CD4-positive, alpha-beta T cell (primary cell): ENCODE data around the gene SEC23IP. TPM values are rescaled to one million over a fixed set of nuclear protein-coding genes. Genes with fewer than 3 reads are reported as not detected.

Experiments used
- ATAC-seq: fragments of 200-7000 bp; cut with Tn5 transposase; one replicate; pipeline ENCODE4 v1.10.0; 2022; ENCODE audit warnings: mild to moderate bottlenecking; ENCODE audit not compliant: poor library complexity
- CTCF ChIA-PET: fragments of 350-600 bp; sonication (Branson Sonifier 250); formaldehyde crosslinking; loops from one replicate; lab custom pipeline; 2021; ENCODE audit warnings: antibody characterized with exemption, inconsistent platforms; lab: Charles Lee
- POLR2A ChIA-PET: fragments of 350-600 bp; sonication (Branson Sonifier 250); formaldehyde crosslinking; loops from one replicate; lab custom pipeline; 2021; ENCODE audit warnings: antibody characterized with exemption, inconsistent platforms; lab: Charles Lee
- DNase-seq, 14 experiments: peaks; one replicate each; pipeline ENCODE4 v3.0.0-alpha.2; 2013 to 2020; ENCODE audit warnings: mixed read lengths in 2 of 14
- H3K27ac ChIP-seq, 2 donors: one replicate each; pipeline versions ENCODE4 v1.5.1 to v1.7.0; 2013; ENCODE audit warnings: low read length in 2 of 2, low read depth in 1 of 2, mild to moderate bottlenecking in 1 of 2
- H3K27me3 ChIP-seq, 2 experiments: 1 replicate in 1 of 2; 2 replicates in 1 of 2; pipeline versions ENCODE4 v1.6.1 to v1.7.0; 2013; ENCODE audit warnings: low read length in 2 of 2, control low read depth in 1 of 2, mild to moderate bottlenecking in 1 of 2, moderate library complexity in 1 of 2; ENCODE audit not compliant: insufficient read depth in 2 of 2, control insufficient read depth in 1 of 2
- H3K36me3 ChIP-seq: one replicate; pipeline ENCODE4 v1.6.1; 2013; ENCODE audit warnings: low read length, control low read depth; ENCODE audit not compliant: insufficient read depth
- H3K4me1 ChIP-seq: one replicate; pipeline ENCODE4 v1.6.1; 2013; ENCODE audit warnings: low read length, control low read depth; ENCODE audit not compliant: insufficient read depth
- H3K4me3 ChIP-seq: one replicate; pipeline ENCODE4 v1.5.1; 2013; ENCODE audit warnings: mild to moderate bottlenecking, low read length, moderate library complexity
- H3K9me3 ChIP-seq, 2 experiments: 1 replicate in 1 of 2; 2 replicates in 1 of 2; pipeline versions ENCODE4 v1.6.1 to v1.7.0; 2013; ENCODE audit warnings: low read length in 2 of 2, mild to moderate bottlenecking in 2 of 2, control low read depth in 1 of 2, moderate library complexity in 1 of 2; ENCODE audit not compliant: control insufficient read depth in 1 of 2, insufficient read depth in 1 of 2
- H3K27ac Mint-ChIP-seq: one replicate; pipeline ENCODE4 v1.8.0; 2020; ENCODE audit warnings: mixed read lengths
- H3K27me3 Mint-ChIP-seq: one replicate; pipeline ENCODE4 v1.8.0; 2021; ENCODE audit warnings: mixed read lengths
- H3K36me3 Mint-ChIP-seq: one replicate; pipeline ENCODE4 v1.8.0; 2021; ENCODE audit warnings: low read depth, mixed read lengths
- H3K4me1 Mint-ChIP-seq: one replicate; pipeline ENCODE4 v1.8.0; 2021; ENCODE audit warnings: low read depth, mixed read lengths
- H3K4me3 Mint-ChIP-seq: one replicate; pipeline ENCODE4 v1.8.0; 2020; ENCODE audit warnings: mild to moderate bottlenecking, mixed read lengths
- H3K9me3 Mint-ChIP-seq: one replicate; pipeline ENCODE4 v1.8.0; 2020; ENCODE audit warnings: mixed read lengths
- intact Hi-C, 2 experiments: fragments of 100-400 bp; cut with DNase I in 1 of 2; cut with micrococcal nuclease in 1 of 2; formaldehyde crosslinking; loops; one replicate each; pipeline versions ENCODE4 v1.15.1 to v1.9.0; 2023 to 2025; cut with DNase I, micrococcal nuclease
- total RNA-seq, 174 experiments: library from RNA in 2 of 174; stranded (reverse) in 2 of 174; gene quantifications; one replicate each; pipeline ENCODE4 v1.2.3 and lab custom pipeline; 2021 to 2026
- TF ChIP-seq, protein P1 (sequence below): fragments of 200-600 bp; IDR thresholded peaks from one replicate; pipeline ENCODE4 v1.8.0; 2022; ENCODE audit warnings: antibody characterized with exemption, mild to moderate bottlenecking

Gene SEC23IP
- total RNA-seq, 2 experiments from 2014 or later: 18.1 to 21.1 TPM

DNA sequence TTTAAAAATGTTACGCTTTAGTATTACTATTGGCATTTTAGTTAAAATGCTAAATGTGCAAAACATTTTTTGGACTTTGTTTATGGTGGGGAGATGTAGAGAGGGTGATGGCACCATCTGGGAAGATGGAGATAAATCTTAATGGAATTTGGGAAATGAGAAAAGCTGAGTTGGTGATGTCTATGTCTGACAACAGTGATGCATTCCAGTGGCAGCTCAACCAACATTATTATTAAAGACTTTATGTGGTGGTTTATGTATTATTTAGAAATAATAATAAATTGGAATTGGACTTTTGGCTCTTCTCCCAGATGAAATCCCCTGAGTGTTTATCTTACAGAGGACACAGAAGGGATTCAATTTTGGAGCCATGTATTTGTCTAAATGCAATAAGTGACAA, 77.6 kb downstream of the SEC23IP start:
- intact Hi-C loops: no loop called here
- ATAC-seq (no peak), DNase-seq (no peak)
- Mint-ChIP-seq H3K27ac (no peak overlapping the region), H3K27me3 (peaks cover 30% of the 10 kb centered on the region), H3K4me1 (no peaks in the 10 kb centered on the region), H3K9me3 (peaks cover 12% of the 10 kb centered on the region), H3K36me3 (no peaks in the 10 kb centered on the region), H3K4me3 (no peak overlapping the region)
- TF ChIP-seq, protein P1, sequence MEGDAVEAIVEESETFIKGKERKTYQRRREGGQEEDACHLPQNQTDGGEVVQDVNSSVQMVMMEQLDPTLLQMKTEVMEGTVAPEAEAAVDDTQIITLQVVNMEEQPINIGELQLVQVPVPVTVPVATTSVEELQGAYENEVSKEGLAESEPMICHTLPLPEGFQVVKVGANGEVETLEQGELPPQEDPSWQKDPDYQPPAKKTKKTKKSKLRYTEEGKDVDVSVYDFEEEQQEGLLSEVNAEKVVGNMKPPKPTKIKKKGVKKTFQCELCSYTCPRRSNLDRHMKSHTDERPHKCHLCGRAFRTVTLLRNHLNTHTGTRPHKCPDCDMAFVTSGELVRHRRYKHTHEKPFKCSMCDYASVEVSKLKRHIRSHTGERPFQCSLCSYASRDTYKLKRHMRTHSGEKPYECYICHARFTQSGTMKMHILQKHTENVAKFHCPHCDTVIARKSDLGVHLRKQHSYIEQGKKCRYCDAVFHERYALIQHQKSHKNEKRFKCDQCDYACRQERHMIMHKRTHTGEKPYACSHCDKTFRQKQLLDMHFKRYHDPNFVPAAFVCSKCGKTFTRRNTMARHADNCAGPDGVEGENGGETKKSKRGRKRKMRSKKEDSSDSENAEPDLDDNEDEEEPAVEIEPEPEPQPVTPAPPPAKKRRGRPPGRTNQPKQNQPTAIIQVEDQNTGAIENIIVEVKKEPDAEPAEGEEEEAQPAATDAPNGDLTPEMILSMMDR: no peak
- Histone ChIP-seq H3K4me1 (no peaks in the 10 kb centered on the region), H3K27ac (no peak overlapping the region), H3K27me3 (peaks cover 5 to 7% of the 10 kb centered on the region in 2 experiments), H3K36me3 (no peaks in the 10 kb centered on the region), H3K9me3 (peaks cover 0 to 3% of the 10 kb centered on the region in 2 experiments), H3K4me3 (no peak overlapping the region)
- CTCF ChIA-PET: no interaction called here
- POLR2A ChIA-PET: no interaction called here

DNA sequence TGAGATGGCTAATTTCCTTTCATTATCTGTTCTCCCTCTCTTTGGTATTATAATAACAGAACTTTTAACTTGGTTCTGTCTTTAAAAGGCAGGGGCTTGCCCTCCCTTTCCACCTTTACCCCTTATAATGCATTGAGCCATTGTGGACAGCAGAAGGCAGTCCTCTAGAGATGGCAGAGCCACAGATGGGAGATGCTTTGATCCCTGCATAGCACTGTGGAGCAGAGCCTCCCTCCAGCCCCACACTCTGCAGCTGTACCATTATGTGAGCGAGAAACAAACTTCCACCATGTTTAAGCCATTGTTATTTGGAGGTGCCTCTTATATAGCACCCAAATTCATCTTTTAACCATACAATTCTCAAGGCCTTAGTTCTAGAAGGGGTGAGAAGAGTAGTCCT, 78.4 kb downstream of the SEC23IP start:
- H3K36me3 ChIP-seq: no peaks in the 10 kb centered on the region
- Mint-ChIP-seq H3K4me1 (no peaks in the 10 kb centered on the region), H3K9me3 (peaks cover 12% of the 10 kb centered on the region), H3K36me3 (no peaks in the 10 kb centered on the region), H3K4me3 (no peak overlapping the region), H3K27ac (no peak overlapping the region), H3K27me3 (peaks cover 35% of the 10 kb centered on the region)
- intact Hi-C loops: no loop called here
- no peak for ATAC-seq
- H3K9me3 ChIP-seq: peaks cover 0 to 3% of the 10 kb centered on the region in 2 experiments
- no peak overlapping the region for H3K27ac ChIP-seq
- DNase-seq: no peak
- no peaks in the 10 kb centered on the region for H3K4me1 ChIP-seq
- H3K4me3 ChIP-seq: no peak overlapping the region
- CTCF ChIA-PET: no interaction called here
- POLR2A ChIA-PET: no interaction called here
- peaks cover 5 to 7% of the 10 kb centered on the region in 2 experiments for H3K27me3 ChIP-seq
- TF ChIP-seq, protein P1: no peak

DNA sequence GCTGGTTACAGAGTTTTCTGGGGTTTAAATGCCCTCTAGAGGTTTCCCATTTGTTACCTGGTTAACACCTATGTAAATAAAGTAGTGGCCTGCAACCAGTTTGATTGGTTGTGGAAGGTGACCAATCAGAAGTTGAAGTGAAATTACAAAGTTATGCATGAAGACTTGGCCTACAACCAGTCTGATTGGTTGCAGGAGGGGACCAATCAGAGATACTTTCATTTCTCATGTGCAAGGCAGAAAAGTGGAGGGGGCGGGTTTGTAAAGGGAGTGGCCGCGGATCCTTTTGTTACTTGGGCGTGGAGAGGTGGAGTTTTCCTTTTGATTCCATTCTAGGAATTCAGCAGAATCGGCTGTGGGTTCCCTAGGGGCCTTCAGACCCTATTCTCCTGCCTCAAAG, 80.8 kb downstream of the SEC23IP start:
- CTCF ChIA-PET: no interaction called here
- H3K4me1 Mint-ChIP-seq: no peaks in the 10 kb centered on the region
- DNase-seq: no peak

More for the DNA sequence above, 80.8 kb downstream of the SEC23IP start:
- TF ChIP-seq, protein P1: no peak
- no peak overlapping the region for H3K4me3 ChIP-seq
- Mint-ChIP-seq H3K27me3 (peaks cover 43% of the 10 kb centered on the region), H3K9me3 (no peaks in the 10 kb centered on the region), H3K36me3 (no peaks in the 10 kb centered on the region), H3K27ac (no peak overlapping the region), H3K4me3 (no peak overlapping the region)
- H3K9me3 ChIP-seq: no peaks in the 10 kb centered on the region
- H3K4me1 ChIP-seq: no peaks in the 10 kb centered on the region
- no peak overlapping the region for H3K27ac ChIP-seq
- intact Hi-C loops: no loop called here
- no peaks in the 10 kb centered on the region for H3K36me3 ChIP-seq
- peaks cover 5 to 7% of the 10 kb centered on the region in 2 experiments for H3K27me3 ChIP-seq
- POLR2A ChIA-PET: no interaction called here
- no peak for ATAC-seq
